ENCODE data around the gene GCSAM.
A peak's percentile ranks its signal among the peaks of the same experiment; 100 is the strongest.

The GCSAM gene

GRCh38 chr3:112132975-112133448 lies at the start of gene GCSAM:
GCSAM (minus strand) TSS chr3:112133248; CDS start chr3:112133120, 128 bp downstream.
- DNase-seq (ENCODE audit: low spot score): no peak

- DNase-seq (ENCODE audit: low spot score): no peak
Observed at GRCh38 chr3:112175646-112176045, 42.6 kb upstream of the GCSAM start.

DNA sequence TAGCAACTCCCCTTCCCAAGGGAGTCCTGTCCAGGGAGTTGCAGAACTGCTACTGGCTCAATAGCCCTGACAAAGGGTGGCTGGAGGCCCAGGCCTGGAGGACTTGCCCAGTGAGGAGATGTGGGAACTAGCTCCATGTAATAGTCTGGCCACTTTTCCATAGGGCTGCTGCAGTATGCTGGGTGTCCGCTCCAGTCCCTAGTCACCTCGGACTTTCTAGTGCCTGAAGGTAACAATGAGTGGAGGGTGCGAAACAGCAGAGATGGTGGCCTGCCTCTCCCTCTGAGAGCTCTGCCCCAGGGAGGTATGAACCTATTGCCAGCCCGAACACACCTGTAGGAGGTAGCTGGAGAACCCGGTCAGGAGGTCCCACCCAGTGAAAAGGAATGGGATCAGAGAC lies 42.0 kb upstream of the GCSAM start:
- DNase-seq (ENCODE audit: low spot score): no peak

DNA sequence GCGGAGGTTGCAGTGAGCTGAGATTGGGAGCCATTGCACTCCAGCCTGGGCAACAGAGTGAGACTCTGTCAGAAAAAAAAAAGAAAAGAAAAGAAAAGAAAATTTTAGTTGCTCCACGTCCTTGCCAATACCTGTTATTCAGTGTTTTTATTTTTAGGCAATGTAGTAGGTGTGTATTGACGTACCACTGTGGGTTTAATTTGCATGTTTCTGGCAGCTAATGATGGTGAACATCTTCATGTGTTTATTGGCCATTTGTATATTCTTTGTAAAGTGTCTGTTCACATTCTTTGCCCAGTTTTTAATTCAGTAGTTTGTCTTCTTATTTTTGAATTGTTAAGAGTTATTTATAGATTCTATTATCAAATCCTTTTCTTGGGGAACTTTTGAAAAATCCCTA lies 38.1 kb upstream of the GCSAM start:
- DNase-seq (ENCODE audit: low spot score): no peak

- DNase-seq (ENCODE audit: low spot score): no peak
Observed at GRCh38 chr3:112170046-112170445, 37.0 kb upstream of the GCSAM start.

DNA sequence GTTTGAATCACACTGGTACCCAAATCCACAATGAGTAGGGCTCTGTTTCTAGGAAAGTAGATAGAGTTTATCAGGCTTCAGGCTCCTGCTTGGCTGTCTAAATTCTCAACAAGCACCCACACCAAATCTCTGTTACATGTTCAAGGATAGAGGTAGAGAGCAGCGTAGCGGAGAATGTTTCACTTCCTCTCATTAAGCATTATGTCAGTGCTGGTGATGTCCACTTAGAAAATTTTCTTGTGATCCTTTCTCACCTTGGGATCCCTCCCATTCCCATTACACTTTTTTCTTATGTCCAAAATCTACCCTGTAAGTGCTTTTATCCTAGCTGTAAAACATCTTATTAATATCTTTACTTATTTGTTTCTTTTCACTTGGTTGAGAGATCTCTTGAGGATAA lies 34.7 kb upstream of the GCSAM start:
- DNase-seq (ENCODE audit: low spot score): no peak

DNA sequence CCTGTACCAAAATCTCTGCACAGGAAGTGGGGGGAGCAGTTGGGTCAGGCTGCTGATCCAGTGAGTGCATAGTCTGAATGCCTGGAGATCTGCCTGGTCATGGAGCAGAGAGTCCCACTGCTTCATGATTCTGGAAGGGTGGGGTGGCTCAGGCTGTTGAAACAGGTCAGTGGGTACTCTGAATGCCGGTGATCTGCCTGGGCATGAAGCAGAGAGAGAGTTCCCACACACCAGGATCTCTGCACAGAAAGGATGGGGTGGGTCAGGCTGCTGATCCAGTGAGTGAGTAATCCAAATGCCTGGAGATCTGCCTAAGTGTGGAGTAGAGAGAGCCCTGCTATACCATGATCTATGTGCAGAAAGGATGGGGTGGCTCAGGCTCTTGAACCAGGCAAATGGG lies 16.1 kb upstream of the GCSAM start:
- no peak for DNase-seq (ENCODE audit: low spot score)

- DNase-seq (ENCODE audit: low spot score): no peak
Observed at GRCh38 chr3:112143689-112144088, 10.6 kb upstream of the GCSAM start.

GRCh38 chr3:112143251-112143650 lies 10.2 kb upstream of the GCSAM start:
- no peak for DNase-seq (ENCODE audit: low spot score)

GRCh38 chr3:112141293-112141692 lies 8.2 kb upstream of the GCSAM start:
- DNase-seq (ENCODE audit: low spot score): no peak

GRCh38 chr3:112140584-112140983 lies 7.5 kb upstream of the GCSAM start:
- DNase-seq (ENCODE audit: low spot score): no peak

DNA sequence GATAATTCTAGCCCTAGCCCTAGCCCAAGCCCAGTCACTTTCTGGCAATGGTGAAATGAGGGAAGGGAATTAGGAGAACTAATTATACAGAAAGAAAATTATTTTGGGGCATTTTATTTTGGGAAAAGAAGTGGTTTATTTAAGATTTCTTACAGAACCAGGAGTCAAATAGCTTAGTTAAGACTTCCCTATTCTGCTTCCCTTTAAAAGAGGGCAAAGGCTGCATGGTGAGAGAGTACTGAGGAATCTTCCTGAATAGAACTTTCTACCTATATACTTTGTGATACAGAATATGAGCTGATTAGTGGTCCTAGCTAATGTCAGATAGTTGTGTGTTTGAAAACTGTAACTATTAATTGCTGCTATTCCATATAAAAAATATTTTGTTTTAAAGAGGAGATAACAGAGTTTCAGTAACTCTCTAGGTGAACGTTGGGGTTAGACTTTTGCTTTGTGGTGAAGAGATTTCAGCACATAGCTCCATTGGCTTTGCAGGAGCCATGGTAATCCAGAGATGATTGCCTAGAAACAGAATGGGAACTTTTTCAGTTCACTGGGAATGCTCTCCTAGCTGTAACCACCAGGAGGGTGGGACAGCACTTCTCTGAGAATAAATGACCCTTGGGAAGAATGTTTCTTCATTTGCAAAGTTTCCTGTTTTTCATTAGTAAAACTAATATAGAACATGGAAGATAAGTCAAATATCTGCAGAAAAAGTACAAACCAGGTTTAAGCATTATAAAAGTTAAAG lies 5.3 kb upstream of the GCSAM start:
- no peak for DNase-seq (ENCODE audit: low spot score)

DNA sequence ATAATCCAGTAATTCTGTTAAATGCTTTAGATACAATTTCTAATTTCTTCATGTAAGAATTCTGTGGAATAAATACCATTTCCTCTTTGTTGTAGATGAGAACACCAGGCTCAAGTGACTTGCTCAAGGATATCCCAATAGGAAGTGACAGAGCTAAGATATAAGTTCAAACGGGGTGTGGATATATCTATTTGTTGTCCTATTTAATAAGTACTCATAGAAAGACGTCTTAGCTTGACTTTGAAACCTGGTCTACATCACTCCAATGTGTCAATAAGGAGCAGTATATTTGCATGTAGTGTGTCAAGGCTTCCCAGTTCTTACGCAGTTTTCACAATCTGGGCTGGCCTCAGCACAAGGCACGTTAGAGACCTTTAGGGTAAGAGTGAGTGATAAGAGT lies 4.7 kb upstream of the GCSAM start:
- DNase-seq (ENCODE audit: low spot score): no peak

- peak; percentile 53 for DNase-seq (ENCODE audit: low spot score)
Observed at GRCh38 chr3:112136959-112137693, 4.1 kb upstream of the GCSAM start.

GRCh38 chr3:112136046-112136445 lies 3.0 kb upstream of the GCSAM start:
- DNase-seq (ENCODE audit: low spot score): no peak

- DNase-seq (ENCODE audit: low spot score): peak; percentile 19
Observed at GRCh38 chr3:112134335-112135124, 1.5 kb upstream of the GCSAM start.

DNA sequence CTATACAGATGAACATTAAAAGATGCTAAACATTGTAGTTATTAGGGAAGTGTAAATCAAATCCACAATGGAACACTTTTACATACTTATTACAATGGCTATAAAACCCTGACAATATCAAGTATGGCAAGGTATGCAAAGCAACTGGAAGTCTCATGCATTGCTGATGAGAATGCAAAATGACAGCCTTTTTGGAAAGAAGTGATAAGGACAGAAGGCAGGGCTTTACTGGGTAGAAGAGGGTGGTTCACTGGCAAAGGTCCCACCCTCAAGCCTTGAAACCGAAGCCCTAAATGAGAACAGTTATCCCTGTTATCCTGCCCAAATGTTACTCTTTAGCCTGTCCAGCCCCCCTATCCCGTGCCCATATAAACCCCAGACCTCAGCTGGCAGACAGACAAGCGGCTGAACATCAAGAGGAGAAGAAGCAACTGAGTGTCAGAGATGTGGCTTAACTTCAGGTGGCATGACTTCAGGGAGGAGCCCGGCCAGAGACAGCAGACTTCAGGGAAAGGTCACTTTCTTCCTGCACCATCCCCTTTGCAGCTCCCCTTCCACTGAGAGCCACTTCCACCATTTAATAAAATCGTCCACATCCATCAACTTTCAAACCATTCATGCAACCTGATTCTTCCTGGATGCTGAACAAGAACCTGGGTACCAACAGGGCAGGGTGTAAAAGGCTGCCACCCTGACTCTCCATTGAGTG lies 732 bp upstream of the GCSAM start:
- no peak for DNase-seq (ENCODE audit: low spot score)

- DNase-seq (ENCODE audit: low spot score): no peak
Observed at GRCh38 chr3:112132554-112132953, 494 bp downstream of the GCSAM start.

- no peak for DNase-seq (ENCODE audit: low spot score)
Observed at GRCh38 chr3:112132088-112132487, 960 bp downstream of the GCSAM start.

GRCh38 chr3:112131111-112131510 lies 1.9 kb downstream of the GCSAM start:
- DNase-seq (ENCODE audit: low spot score): no peak

GRCh38 chr3:112130638-112130993 lies 2.4 kb downstream of the GCSAM start:
- DNase-seq (ENCODE audit: low spot score): no peak

Data from LoVo (cell line).